ENCODE measurements around the gene FGF14.

FGF14 gene

GRCh38 chr13:102291587-102292218, 110.1 kb downstream of the FGF14 start:
- no peak for TF ChIP-seq CTCF (IDR thresholded peaks at IDR 0.05; ENCODE audit: poor library complexity, severe bottlenecking)
- DNase-seq (ENCODE audit: low spot score) (no peak), ATAC-seq (ENCODE audit: low read depth) (no peak)
- peaks cover 23% of the 10 kb centered on the region for H3K4me1 ChIP-seq (ENCODE audit: insufficient read depth, poor library complexity, severe bottlenecking)
- no peaks in the 10 kb centered on the region for H3K36me3 ChIP-seq (ENCODE audit: low read depth)
- no peaks in the 10 kb centered on the region for H3K27me3 ChIP-seq (ENCODE audit: insufficient read depth, poor library complexity, severe bottlenecking)
- no peaks in the 10 kb centered on the region for H3K9me3 ChIP-seq (ENCODE audit: severe bottlenecking)
- no peak overlapping the region for H3K4me3 ChIP-seq (ENCODE audit: severe bottlenecking)
- no peak overlapping the region for H3K27ac ChIP-seq (ENCODE audit: poor library complexity, severe bottlenecking)

GRCh38 chr13:102289606-102290005, 112.2 kb downstream of the FGF14 start:
- Histone ChIP-seq H3K9me3 (ENCODE audit: severe bottlenecking) (no peaks in the 10 kb centered on the region), H3K27ac (ENCODE audit: poor library complexity, severe bottlenecking) (peak overlapping the region; percentile 7), H3K27me3 (ENCODE audit: insufficient read depth, poor library complexity, severe bottlenecking) (no peaks in the 10 kb centered on the region), H3K4me1 (ENCODE audit: insufficient read depth, poor library complexity, severe bottlenecking) (peaks cover 37% of the 10 kb centered on the region), H3K4me3 (ENCODE audit: severe bottlenecking) (no peak overlapping the region), H3K36me3 (ENCODE audit: low read depth) (no peaks in the 10 kb centered on the region)
- TF ChIP-seq CTCF (IDR thresholded peaks at IDR 0.05; ENCODE audit: poor library complexity, severe bottlenecking), result no peak
- DNase-seq (ENCODE audit: low spot score) (no peak), ATAC-seq (ENCODE audit: low read depth) (peak; percentile 67)

DNA sequence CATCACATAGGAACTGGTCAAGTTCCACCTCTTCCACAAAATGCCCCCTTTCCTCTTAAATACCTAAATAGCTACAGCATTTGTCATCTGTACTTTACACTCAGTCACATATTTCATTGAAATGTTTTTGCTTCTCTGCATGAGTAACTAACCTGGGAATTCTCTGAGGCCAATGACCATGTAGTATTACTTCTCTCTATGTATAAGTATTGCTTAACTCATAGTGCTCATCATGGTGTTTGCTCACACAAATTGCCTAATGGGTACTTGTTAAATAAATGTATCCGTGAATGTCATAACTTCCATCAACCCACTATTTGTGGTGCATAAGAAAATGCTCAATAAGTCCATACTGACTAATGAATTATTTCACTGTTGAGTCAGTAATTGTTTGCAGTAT, 115.5 kb downstream of the FGF14 start:
- ATAC-seq (ENCODE audit: low read depth) (peak; percentile 94), DNase-seq (ENCODE audit: low spot score) (no peak)
- no peak overlapping the region for H3K4me3 ChIP-seq (ENCODE audit: severe bottlenecking)
- H3K9me3 ChIP-seq (ENCODE audit: severe bottlenecking), result no peaks in the 10 kb centered on the region
- TF ChIP-seq CTCF (IDR thresholded peaks at IDR 0.05; ENCODE audit: poor library complexity, severe bottlenecking), result no peak
- H3K27ac ChIP-seq (ENCODE audit: poor library complexity, severe bottlenecking), result peak overlapping the region; percentile 89
- H3K27me3 ChIP-seq (ENCODE audit: insufficient read depth, poor library complexity, severe bottlenecking), result no peaks in the 10 kb centered on the region
- H3K36me3 ChIP-seq (ENCODE audit: low read depth), result no peaks in the 10 kb centered on the region
- H3K4me1 ChIP-seq (ENCODE audit: insufficient read depth, poor library complexity, severe bottlenecking), result peaks cover 37% of the 10 kb centered on the region

DNA sequence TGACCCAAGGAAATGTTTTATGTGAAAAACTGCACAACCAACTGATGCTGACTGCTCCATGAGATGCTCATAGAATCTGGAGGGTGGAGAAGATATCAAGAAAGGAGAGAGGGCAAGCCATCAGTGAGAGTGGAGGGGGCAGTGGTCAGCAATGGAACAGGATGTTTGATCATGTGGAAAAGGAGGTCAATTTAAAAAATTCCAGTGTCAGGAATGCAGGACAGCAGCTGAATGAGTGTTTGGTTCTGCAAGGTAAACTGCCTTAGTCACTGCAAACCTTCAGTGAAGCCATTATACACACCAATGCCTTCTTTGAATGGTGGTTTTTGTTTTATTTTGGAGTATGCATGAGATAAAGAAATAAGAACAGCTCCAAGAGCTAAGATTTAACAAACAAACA, 121.5 kb downstream of the FGF14 start:
- no peak for TF ChIP-seq CTCF (IDR thresholded peaks at IDR 0.05; ENCODE audit: poor library complexity, severe bottlenecking)
- H3K4me1 ChIP-seq (ENCODE audit: insufficient read depth, poor library complexity, severe bottlenecking), result peaks cover 5% of the 10 kb centered on the region
- H3K27me3 ChIP-seq (ENCODE audit: insufficient read depth, poor library complexity, severe bottlenecking), result no peaks in the 10 kb centered on the region
- no peak overlapping the region for H3K4me3 ChIP-seq (ENCODE audit: severe bottlenecking)
- H3K27ac ChIP-seq (ENCODE audit: poor library complexity, severe bottlenecking), result no peak overlapping the region
- ATAC-seq (ENCODE audit: low read depth), result no peak
- no peaks in the 10 kb centered on the region for H3K36me3 ChIP-seq (ENCODE audit: low read depth)
- DNase-seq (ENCODE audit: low spot score), result no peak
- no peaks in the 10 kb centered on the region for H3K9me3 ChIP-seq (ENCODE audit: severe bottlenecking)

- H3K4me1 ChIP-seq (ENCODE audit: insufficient read depth, poor library complexity, severe bottlenecking), result no peaks in the 10 kb centered on the region
- no peak overlapping the region for H3K4me3 ChIP-seq (ENCODE audit: severe bottlenecking)
- no peak for DNase-seq (ENCODE audit: low spot score)
- ATAC-seq (ENCODE audit: low read depth), result no peak
- no peak for TF ChIP-seq CTCF (IDR thresholded peaks at IDR 0.05; ENCODE audit: poor library complexity, severe bottlenecking)
- H3K27ac ChIP-seq (ENCODE audit: poor library complexity, severe bottlenecking), result no peak overlapping the region
- no peaks in the 10 kb centered on the region for H3K27me3 ChIP-seq (ENCODE audit: insufficient read depth, poor library complexity, severe bottlenecking)
- no peaks in the 10 kb centered on the region for H3K36me3 ChIP-seq (ENCODE audit: low read depth)
- no peaks in the 10 kb centered on the region for H3K9me3 ChIP-seq (ENCODE audit: severe bottlenecking)
Observed at GRCh38 chr13:102277286-102277685, 124.6 kb downstream of the FGF14 start.
